ENCODE results near the gene MAPK10.

MAPK10 gene

GRCh38 chr4:86400216-86400615, 40.4 kb upstream of the MAPK10 start:
- Histone ChIP-seq H3K4me3 (ENCODE audit: low read length) (no peak overlapping the region), H3K79me2 (ENCODE audit: control insufficient read depth, low read length) (no peaks in the 10 kb centered on the region), H3K27me3 (ENCODE audit: control insufficient read depth, low read length) (no peaks in the 10 kb centered on the region), H3K9me2 (replicated peaks; ENCODE audit: control insufficient read depth, low read length) (no peaks in the 10 kb centered on the region), H3K4me2 (ENCODE audit: low read length) (no peak overlapping the region), H3K9me3 (ENCODE audit: control insufficient read depth, insufficient read depth, low read length) (no peaks in the 10 kb centered on the region), H3F3A (ENCODE audit: control insufficient read depth, insufficient read depth) (no peaks in the 10 kb centered on the region), H3K4me1 (ENCODE audit: control insufficient read depth, low read length) (no peaks in the 10 kb centered on the region), H3K27ac (ENCODE audit: low read depth, low read length) (no peak overlapping the region), H3K36me3 (ENCODE audit: control insufficient read depth, low read length) (no peaks in the 10 kb centered on the region), H4K20me1 (ENCODE audit: control insufficient read depth, insufficient read depth, low read depth, low read length) (no peaks in the 10 kb centered on the region)
- no peak for TF ChIP-seq EZH2phosphoT487 (IDR thresholded peaks at IDR 0.05; ENCODE audit: borderline replicate concordance, low read length)
- TF ChIP-seq, protein P1, sequence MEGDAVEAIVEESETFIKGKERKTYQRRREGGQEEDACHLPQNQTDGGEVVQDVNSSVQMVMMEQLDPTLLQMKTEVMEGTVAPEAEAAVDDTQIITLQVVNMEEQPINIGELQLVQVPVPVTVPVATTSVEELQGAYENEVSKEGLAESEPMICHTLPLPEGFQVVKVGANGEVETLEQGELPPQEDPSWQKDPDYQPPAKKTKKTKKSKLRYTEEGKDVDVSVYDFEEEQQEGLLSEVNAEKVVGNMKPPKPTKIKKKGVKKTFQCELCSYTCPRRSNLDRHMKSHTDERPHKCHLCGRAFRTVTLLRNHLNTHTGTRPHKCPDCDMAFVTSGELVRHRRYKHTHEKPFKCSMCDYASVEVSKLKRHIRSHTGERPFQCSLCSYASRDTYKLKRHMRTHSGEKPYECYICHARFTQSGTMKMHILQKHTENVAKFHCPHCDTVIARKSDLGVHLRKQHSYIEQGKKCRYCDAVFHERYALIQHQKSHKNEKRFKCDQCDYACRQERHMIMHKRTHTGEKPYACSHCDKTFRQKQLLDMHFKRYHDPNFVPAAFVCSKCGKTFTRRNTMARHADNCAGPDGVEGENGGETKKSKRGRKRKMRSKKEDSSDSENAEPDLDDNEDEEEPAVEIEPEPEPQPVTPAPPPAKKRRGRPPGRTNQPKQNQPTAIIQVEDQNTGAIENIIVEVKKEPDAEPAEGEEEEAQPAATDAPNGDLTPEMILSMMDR (IDR thresholded peaks at IDR 0.05; ENCODE audit: low read depth, low read length, poor library complexity, severe bottlenecking) = no peak

DNA sequence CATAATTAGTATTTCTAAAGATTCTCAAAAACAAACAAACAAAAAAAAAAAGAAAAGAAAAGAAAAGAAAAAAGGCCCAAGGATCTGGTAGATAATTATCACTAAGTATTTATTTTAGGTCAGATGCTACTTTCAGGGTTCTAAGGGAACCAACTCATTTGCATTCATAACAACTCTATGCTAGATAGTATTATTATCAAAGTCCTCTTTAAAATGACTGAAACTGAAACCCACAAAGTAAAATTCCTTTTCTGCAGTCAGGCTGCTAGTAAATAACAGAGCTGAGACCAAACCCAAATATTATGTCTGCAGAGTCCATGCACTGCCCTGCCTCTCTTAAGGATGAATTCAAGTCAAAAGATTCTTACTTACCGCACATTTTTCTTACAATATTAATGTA, 38.3 kb upstream of the MAPK10 start:
- TF ChIP-seq, protein P1 (IDR thresholded peaks at IDR 0.05; ENCODE audit: low read depth, low read length, poor library complexity, severe bottlenecking) = no peak
- TF ChIP-seq EZH2phosphoT487 (IDR thresholded peaks at IDR 0.05; ENCODE audit: borderline replicate concordance, low read length) = no peak
- H3K4me2 ChIP-seq (ENCODE audit: low read length) = no peak overlapping the region
- no peaks in the 10 kb centered on the region for H3K9me2 ChIP-seq (replicated peaks; ENCODE audit: control insufficient read depth, low read length)

GRCh38 chr4:86393749-86394148, 33.9 kb upstream of the MAPK10 start:
- H3K27me3 ChIP-seq (ENCODE audit: control insufficient read depth, low read length) = no peaks in the 10 kb centered on the region
- H3K27ac ChIP-seq (ENCODE audit: low read depth, low read length) = no peak overlapping the region
- H3K9me3 ChIP-seq (ENCODE audit: control insufficient read depth, insufficient read depth, low read length) = no peaks in the 10 kb centered on the region
- H3K4me3 ChIP-seq (ENCODE audit: low read length) = no peak overlapping the region
- H3K36me3 ChIP-seq (ENCODE audit: control insufficient read depth, low read length) = no peaks in the 10 kb centered on the region
- TF ChIP-seq, protein P1 (IDR thresholded peaks at IDR 0.05; ENCODE audit: low read depth, low read length, poor library complexity, severe bottlenecking) = no peak
- TF ChIP-seq EZH2phosphoT487 (IDR thresholded peaks at IDR 0.05; ENCODE audit: borderline replicate concordance, low read length) = no peak
- H3K79me2 ChIP-seq (ENCODE audit: control insufficient read depth, low read length) = no peaks in the 10 kb centered on the region
- H3K4me1 ChIP-seq (ENCODE audit: control insufficient read depth, low read length) = peaks cover 15% of the 10 kb centered on the region
- H3K9me2 ChIP-seq (replicated peaks; ENCODE audit: control insufficient read depth, low read length) = no peaks in the 10 kb centered on the region
- H3F3A ChIP-seq (ENCODE audit: control insufficient read depth, insufficient read depth) = no peaks in the 10 kb centered on the region
- H3K4me2 ChIP-seq (ENCODE audit: low read length) = no peak overlapping the region
- no peaks in the 10 kb centered on the region for H4K20me1 ChIP-seq (ENCODE audit: control insufficient read depth, insufficient read depth, low read depth, low read length)

More for the DNA sequence above, 38.3 kb upstream of the MAPK10 start:
- Histone ChIP-seq H4K20me1 (ENCODE audit: control insufficient read depth, insufficient read depth, low read depth, low read length) (no peaks in the 10 kb centered on the region), H3K27ac (ENCODE audit: low read depth, low read length) (no peak overlapping the region), H3K4me3 (ENCODE audit: low read length) (no peak overlapping the region), H3K27me3 (ENCODE audit: control insufficient read depth, low read length) (no peaks in the 10 kb centered on the region), H3K9me3 (ENCODE audit: control insufficient read depth, insufficient read depth, low read length) (no peaks in the 10 kb centered on the region), H3K4me1 (ENCODE audit: control insufficient read depth, low read length) (no peaks in the 10 kb centered on the region), H3F3A (ENCODE audit: control insufficient read depth, insufficient read depth) (no peaks in the 10 kb centered on the region), H3K79me2 (ENCODE audit: control insufficient read depth, low read length) (no peaks in the 10 kb centered on the region), H3K36me3 (ENCODE audit: control insufficient read depth, low read length) (no peaks in the 10 kb centered on the region)

GRCh38 chr4:86389664-86390063, 29.8 kb upstream of the MAPK10 start:
- H3K4me3 ChIP-seq (ENCODE audit: low read length) = no peak overlapping the region
- H3K36me3 ChIP-seq (ENCODE audit: control insufficient read depth, low read length) = no peaks in the 10 kb centered on the region
- no peak overlapping the region for H3K4me2 ChIP-seq (ENCODE audit: low read length)
- no peaks in the 10 kb centered on the region for H3K9me3 ChIP-seq (ENCODE audit: control insufficient read depth, insufficient read depth, low read length)
- no peaks in the 10 kb centered on the region for H3K79me2 ChIP-seq (ENCODE audit: control insufficient read depth, low read length)
- TF ChIP-seq, protein P1 (IDR thresholded peaks at IDR 0.05; ENCODE audit: low read depth, low read length, poor library complexity, severe bottlenecking) = no peak
- no peaks in the 10 kb centered on the region for H4K20me1 ChIP-seq (ENCODE audit: control insufficient read depth, insufficient read depth, low read depth, low read length)
- no peaks in the 10 kb centered on the region for H3F3A ChIP-seq (ENCODE audit: control insufficient read depth, insufficient read depth)
- no peaks in the 10 kb centered on the region for H3K27me3 ChIP-seq (ENCODE audit: control insufficient read depth, low read length)
- no peak overlapping the region for H3K27ac ChIP-seq (ENCODE audit: low read depth, low read length)
- peaks cover 26% of the 10 kb centered on the region for H3K4me1 ChIP-seq (ENCODE audit: control insufficient read depth, low read length)
- no peaks in the 10 kb centered on the region for H3K9me2 ChIP-seq (replicated peaks; ENCODE audit: control insufficient read depth, low read length)
